ENCODE results near the gene FAM135A.
"Not testable (repeated sequence)": the region's sequence is repeated elsewhere in the genome, so short reads cannot be mapped to it uniquely, and the experiment has no call there.

Gene FAM135A

DNA sequence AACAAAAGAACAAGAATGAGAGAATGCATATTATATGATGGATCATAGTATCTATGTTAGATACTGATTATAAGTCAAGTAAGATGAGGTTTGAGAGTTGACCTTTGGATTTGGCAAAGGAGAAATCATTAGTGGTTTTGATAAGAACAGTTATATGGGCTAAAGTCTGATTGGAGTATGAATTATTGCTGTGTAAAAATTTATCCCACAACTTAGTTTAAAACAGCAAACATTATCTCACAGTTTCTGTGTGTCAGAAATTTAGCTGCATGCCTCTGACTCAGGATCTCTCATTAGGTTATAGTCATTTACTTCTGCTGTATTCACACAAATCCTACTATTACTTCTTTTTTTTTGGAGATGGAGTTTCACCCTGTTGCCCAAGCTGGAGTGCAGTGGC lies 56.7 kb downstream of the FAM135A start:
- DNase-seq = no peak

DNA sequence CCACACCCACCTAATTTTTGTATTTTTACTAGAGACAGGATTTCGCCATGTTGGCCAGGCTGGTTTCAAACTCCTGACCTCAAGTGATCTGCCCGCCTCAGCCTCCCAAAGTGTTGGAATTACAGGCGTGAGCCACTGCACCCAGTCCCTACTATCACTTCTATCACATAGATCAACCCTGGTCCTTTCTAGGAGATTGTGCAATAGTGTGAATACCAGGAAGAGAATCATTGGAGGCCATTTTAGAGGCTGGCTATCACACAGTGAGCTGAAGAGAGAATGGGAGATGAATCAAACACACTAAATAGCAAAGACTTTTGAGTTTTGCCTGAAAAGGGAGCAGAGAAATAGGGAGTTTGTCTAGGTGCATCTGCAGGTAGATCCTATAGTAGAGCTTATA lies 57.2 kb downstream of the FAM135A start:
- DNase-seq = not testable (repeated sequence)

DNA sequence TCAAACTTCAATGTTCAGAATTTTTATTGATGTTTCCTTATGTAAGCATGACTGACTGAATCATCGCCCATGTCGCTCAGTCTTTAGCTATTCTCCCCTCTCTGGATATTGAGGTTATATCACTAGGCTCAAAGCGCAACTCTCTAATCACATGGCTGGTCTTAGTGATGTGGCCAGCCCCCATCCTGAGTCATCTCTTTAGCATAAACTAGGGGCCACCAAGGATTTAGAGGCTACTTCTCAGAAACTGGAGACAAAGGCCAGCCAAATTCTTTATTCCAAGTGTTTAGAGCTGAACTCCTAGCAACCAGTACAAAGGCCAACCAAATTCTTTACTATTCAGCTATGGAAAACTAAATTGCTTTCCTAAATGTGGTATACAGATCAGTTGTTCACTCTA lies 61.4 kb downstream of the FAM135A start:
- DNase-seq = no peak

DNA sequence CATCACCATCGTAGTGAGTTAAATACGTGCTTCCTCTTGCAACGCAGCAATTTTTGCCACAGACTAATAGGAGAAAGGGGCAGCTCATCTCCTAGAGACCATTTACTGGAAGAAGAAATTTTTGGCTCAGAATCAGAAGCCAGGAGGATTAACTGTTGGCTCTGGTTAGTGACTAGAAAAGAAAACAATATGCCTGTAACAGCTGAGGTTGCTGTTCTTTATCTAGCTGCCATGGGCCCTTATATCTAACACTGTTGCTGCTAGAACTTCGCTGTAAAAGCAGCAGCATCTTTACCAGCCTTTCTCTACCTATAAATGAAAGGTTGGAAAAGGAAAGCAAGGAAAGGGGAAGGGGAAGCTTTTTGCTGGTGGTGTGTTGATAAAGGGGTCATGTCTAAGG lies 65.9 kb downstream of the FAM135A start:
- no peak for DNase-seq

DNA sequence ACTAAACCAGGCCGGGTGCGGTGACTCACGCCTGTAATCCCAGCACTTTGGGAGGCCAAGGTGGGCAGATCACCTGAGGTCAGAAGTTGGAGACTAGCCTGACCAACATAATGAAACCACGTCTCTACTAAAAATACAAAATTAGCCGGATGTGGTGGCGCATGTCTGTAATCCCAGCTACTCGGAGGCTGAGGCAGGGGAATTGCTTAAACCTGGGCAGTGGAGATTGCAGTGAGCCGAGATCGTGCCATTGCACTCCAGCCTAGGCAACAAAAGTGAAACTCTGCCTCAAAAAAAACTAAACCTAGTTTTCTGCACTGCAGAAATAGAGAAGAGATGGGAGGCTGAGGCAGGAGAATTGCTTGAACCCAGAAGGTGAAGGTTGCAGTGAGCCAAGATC lies 73.3 kb downstream of the FAM135A start:
- DNase-seq = not testable (repeated sequence)

DNA sequence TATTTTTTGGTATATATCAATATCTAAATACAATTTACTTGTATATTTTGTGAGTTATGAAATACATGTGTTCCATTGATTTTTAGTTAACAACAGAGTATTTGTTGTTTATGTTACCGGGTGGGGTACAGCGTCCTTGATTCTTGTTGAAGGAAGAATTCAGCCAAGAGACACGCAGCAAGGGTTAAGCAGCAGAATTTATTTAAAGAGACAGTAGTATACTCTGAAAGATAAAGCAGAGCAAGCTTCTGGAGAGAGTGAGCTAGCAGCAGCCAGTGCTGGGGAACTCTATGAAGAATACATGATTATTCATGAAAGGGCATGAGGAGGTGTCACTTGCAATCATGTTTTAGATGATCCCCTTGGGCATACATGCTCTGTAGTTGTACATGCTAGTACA lies 76.1 kb downstream of the FAM135A start:
- no peak for DNase-seq

DNA sequence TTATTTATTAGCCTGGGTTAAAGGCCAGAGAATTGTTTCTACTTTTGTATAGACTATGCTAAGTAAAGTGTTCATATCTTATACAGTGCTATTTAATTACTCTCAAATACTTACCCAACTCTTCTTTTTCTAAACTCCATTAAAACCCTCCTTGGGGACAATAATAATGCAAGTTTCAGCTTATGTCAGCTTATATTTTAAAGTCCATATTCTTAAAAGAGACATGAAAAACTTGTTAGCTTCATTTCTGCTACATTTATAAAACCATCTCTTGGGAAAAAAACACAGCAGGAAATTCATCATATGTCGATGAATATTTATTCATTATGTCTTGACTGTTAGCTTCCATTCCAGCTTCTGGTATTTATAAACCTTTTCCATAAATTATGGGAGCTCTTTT lies 81.5 kb downstream of the FAM135A start:
- DNase-seq = no peak

DNA sequence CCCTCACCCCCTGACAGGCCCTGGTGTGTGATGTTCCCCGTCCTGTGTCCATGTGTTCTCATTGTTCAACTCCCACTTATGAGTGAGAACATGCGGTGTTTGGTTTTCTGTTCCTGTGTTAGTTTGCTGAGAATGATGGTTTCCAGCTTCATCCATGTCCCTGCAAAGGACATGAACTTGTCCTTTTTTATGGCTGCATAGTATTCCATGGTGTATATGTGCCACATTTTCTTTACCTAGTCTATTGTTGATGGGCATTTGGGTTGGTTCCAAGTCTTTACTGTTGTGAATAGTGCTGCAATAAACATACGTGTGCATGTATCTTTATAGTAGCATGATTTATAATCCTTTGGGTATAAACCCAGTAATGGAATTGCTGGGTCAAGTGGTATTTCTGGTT lies 82.5 kb downstream of the FAM135A start:
- not testable (repeated sequence) for DNase-seq

DNA sequence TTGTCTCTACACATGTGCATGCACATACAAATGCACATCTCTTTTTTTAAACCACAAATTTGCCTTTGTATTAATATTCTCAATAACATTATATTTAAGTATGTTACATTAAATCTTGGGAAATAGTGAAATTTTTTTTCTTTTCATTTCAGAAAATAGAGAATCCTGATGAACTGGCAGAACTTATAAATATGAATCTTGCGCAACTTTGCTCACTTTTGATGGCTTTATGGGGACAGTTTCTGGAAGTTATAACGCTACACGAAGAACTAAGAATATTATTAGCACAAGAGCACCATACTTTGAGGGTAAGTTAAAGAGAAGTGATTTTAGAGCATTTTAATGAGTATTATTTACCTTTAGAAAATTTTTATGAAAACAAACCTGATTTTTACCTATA lies 89.2 kb downstream of the FAM135A start:
- no peak for DNase-seq

DNA sequence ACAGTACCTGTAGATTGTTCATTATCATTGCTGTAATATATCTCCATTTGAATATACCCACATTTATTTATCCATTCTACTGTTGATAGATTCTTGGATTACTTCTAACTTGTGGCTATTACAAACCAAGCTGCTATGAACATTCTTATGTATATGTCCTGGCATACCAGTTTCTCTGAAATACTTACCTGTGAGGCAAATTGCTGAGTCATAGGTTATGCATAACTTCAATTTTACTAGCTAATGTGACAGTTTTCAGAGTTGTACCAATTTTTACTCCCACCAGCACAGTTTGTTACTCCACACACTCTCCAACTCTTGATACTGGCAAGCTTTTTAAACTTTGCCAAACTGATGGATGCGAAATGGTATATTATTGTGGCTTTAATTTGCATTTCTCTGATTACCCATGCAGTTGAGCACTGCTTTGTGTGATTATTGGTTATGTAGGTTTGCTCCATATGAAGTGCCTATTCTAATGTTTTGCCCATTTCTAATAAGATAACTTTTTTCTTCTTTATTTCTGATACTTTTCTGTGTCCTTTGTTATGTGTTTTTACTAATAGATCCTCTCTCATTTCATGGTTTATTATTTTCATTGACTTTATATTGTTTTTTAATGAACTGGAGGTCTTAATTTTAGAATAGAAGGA lies 90.6 kb downstream of the FAM135A start:
- no peak for DNase-seq

DNA sequence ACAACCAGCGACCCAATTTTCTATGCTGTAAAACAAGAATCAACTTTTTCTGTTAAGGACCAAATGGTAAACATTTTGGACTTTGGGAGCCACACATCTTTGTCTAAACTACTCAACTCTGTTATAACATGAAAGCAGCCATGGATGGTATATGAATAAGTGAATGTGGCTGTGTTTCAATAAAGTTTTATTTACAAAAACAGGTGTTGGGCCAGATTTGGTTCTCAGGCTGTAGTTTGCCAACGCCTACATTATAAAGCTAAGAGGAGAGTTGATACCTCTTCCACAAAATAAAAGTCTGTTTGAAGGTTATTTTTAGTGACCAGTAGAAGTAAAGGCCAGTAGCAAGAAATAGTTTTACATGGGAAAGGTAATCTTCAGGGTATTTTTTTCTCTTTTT lies 93.0 kb downstream of the FAM135A start:
- DNase-seq = no peak

DNA sequence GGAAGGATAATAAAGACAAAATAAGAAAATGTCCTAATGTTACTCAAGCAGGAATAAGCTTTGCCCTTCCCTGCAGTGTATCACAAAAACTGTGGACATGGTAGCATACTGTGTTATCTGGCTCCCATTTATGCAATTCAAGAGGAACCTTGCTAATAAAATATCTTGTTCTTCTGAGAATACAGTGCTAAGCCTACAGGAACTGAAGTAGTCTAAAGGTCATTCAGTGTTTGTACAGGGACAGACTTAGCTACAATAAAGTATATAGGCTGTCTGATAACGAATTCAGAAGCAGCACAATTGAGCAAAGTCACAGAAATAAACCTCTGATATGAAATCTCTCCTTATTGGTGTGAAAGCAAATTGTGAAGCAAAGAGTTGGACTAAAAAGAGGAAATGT lies 93.9 kb downstream of the FAM135A start:
- no peak for DNase-seq

DNA sequence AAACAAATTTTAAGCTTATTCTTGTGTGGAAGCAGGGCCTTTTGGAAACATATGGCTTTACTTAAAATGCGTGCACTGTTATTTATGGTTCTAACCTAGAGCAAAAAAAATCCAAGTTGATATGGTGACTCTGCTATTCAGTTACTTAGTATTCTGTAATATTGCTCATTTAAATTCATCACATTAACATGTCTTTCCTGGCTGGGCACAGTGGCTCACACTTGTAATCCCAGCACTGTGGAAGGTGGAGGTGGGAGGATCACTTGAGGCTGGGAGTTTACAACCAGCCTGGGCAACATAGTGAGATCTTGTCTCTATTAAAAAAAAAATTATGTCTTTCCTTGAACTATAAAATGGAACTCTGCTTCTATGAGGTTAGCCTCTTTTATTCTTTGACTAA lies 95.6 kb downstream of the FAM135A start:
- DNase-seq = no peak

DNA sequence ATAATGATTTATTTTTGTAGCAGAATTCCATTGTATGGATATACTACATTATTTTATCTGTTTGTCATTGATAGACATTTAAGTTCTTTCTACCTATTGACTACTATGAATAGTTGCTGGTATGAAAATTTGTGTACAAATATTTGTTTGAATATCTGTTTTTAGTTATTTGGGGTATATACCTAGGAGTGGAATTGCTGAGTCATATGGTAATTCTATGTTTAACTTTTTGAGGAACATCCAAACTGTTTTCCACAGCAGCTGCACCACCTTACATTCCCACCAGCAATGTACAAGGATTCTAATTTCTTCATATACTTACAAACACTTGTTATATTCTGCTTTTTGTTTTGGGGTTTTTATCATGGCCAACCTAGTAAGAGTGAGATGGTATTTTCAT lies 97.3 kb downstream of the FAM135A start:
- DNase-seq = no peak

DNA sequence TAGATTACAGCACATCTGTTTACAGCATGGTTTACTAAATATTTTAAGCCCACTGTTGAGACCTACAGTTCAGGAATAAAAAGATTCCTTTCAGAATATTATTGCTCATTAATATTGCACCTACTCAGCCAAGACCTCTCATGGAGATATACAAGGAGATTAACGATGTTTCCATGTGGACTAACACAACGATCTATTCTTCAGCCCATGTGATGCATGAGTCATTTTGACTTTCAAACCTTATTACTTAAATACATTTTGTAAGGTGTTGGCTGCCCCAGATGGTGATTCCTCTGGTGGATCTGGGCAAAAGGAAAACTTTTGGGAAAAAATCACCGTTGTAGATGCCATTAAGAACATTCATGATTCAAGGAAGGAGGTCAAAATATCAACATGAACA lies 105.4 kb downstream of the FAM135A start:
- no peak for DNase-seq

DNA sequence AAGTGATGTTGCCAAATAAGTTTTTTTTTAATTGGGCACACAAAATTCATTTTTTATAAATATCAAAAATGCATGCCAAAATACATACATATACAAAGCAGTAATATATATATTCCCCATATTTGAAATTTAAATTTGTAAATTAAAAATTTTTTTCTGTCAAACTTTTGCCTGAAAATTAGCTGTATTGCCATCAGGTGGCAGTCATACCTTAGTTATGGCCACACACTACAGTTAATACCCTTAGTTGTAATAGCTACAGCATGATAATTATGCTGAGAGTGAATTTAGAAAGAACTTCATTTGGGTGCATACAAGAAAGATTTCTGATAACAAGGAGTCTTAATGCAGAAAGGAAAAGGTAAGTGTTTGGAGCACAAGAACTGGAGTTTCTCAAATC lies 107.3 kb downstream of the FAM135A start:
- no peak for DNase-seq

DNA sequence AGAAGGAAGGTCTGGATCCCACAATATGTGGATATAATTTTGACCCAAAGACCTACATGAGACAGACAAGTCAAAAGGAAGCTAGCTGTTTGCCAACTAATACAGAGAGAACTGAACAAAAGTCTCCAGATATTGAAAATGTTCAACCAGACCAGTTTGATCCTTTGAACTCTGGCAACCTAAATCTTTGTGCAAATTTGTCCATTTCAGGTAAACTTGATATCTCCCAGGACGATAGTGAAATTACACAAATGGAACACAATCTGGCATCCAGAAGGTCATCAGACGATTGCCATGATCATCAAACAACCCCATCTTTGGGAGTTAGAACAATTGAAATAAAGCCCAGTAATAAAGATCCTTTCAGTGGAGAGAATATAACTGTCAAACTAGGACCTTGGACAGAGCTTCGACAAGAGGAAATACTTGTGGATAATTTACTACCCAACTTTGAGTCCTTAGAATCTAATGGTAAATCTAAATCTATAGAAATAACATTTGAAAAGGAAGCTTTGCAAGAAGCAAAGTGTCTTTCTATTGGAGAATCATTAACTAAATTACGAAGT lies 111.5 kb downstream of the FAM135A start:
- DNase-seq = no peak

DNA sequence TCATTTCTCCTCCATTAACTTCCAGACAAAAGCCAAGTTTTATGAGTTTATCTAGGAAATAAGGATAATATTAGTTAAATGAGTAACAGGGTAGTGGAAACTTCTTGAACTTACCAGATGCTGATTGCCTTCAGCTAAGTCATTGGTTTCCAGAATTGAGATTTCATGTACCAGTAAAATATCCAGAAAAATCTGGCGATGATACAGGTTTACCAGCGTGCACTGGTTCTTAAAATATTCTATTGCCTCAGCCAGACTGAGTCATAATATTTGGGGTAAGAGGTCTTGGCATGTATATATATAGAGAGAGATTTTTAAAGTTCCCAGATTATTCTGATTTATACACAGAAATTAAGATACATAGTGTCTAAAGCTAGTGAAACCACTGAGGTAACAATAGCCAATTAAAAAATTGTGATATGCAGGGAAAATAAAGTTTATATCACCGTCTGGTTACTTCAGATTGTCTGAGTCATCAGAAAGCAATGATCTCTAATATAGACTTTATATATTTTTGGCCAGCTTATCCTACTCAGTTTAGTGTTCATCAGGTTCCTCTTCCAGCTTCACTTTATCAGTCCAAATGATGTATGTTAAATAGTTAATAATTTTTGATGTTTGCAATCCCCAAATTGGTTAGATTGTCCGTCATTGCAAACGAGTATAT lies 113.9 kb downstream of the FAM135A start:
- DNase-seq = no peak

DNA sequence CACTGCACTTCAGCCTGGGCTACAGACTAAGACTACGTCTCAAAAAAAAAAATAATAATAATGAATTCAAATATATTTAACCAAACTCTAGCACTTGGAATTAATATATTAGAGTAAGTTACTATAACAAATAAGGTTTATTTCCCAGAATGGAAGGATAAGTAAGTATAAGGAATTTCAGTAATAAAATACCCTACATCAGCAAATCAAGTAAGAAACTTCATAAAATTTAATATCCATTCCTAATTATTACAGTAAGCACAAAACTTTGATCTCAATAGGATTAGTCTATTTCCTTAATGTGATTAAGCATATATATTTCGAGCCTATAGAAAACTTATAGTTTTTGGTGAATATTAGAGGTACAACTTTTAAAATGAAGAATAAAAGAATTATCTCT lies 116.7 kb downstream of the FAM135A start:
- no peak for DNase-seq

DNA sequence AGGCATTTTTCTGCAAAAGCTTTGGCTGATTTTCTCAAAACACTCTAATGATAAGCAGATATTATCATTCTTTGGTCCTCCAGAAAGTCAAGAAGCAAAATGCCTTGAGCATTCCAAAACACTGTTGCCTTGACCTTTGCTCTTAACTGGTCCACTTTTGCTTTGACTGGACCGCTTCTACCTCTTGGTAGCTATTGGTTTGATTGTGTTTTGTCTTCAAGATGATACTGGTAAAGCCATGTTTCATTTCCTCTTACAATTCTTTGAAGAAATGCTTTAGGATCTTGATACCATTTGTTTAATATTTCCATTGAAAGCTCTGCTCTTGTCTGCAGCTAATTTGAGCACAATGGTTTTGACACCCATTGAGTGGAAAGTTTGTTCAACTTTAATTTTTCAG lies 117.8 kb downstream of the FAM135A start:
- DNase-seq = no peak

DNA sequence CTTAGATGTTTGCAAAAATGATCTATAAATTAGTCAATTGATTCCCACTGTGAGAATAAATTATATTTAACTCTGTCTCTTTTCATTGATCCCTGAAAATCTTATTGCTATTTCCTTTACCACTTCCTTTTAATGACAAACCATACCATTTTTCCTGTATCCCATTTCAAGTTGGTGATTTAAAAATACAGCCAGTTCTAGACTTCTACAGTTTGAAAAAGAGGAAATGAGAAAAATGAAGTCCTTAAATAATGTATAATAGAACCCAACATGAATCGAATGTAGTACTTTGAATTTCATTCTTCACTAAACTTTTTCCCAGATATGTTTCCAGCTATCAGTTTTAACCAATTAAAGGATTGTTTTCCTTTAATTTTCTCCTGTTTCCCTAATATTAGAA lies 124.0 kb downstream of the FAM135A start:
- no peak for DNase-seq

DNA sequence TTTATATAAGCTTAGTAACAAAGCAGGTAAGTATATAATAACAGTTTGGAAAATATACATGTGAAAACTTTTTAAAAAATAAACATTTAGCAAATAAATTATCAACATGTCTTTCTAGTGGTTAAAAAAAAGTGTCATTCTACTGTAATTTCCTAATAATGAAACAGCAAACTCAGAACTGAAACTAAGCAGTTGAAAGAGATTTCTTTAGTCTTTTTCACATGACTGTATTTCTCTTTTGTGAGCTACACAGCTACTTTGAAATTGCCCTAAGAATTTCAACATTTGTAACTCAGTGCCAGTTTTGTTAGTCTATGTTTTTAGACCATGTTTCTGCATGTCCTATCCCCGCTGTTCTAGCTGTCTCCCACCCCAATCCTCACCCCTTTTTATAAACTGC lies 125.1 kb downstream of the FAM135A start:
- DNase-seq = no peak

DNA sequence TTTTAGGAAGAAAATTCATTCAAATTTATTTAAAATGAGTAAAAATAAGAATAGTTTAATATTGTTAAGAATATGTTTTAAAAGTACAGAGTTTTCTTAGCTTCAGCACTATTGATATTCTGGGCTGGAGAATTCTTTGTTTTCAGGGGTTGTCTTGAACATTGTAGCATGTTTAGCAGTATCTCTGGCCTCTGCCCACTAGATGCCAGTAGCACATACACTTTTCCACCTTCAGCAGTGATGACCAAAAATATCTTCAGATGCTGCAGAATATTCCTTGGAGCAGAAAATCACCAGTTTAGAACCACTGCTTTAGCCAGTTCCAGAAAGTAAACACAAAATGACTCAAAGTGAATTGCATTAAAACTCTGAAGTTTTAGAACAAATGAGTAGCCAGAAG lies 134.0 kb downstream of the FAM135A start:
- peak; percentile 6 for DNase-seq

DNA sequence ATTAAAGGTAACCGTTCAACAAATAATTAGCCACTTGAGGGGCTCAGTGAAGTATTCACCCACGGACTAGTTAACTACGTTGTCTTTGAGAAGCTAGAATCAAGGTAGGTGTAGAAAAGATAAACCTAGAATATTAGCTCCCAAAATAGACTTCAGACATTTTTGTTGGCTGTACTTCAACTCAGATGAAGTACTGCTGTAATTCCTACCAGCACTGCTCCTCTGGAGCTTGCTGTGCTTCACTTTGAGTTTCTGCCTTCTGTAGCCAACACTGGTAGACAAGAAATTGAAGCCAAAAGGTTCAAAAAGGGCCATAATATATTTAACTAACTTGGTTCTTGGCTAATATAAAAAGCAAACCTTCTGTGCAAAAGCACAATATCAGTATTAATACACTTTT lies 134.6 kb downstream of the FAM135A start:
- DNase-seq = no peak

DNA sequence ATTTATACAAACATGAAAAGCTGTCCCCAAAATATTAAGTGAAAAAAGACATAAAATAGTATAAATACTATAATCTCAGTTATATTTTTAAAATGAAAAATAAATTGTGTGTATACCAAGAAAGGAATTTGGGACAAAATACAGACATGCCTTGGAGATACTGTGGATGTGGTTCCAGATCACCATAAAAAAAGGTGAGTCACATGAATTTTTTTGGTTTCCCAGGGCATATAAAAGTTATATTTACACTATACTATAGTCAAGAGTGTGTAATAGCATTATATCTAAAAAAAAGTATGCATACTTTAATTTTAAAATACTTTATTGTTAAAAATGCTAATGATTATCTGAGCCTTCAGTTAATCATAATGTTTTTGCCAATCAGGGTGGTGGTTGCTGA lies 136.0 kb downstream of the FAM135A start:
- no peak for DNase-seq
